ENCODE measurements around the gene PPP6R2. TPM values are rescaled to one million over a fixed set of nuclear protein-coding genes. Genes with fewer than 3 reads are reported as not detected.
A peak's percentile ranks its signal among the peaks of the same experiment; 100 is the strongest.

Gene PPP6R2, protein sequence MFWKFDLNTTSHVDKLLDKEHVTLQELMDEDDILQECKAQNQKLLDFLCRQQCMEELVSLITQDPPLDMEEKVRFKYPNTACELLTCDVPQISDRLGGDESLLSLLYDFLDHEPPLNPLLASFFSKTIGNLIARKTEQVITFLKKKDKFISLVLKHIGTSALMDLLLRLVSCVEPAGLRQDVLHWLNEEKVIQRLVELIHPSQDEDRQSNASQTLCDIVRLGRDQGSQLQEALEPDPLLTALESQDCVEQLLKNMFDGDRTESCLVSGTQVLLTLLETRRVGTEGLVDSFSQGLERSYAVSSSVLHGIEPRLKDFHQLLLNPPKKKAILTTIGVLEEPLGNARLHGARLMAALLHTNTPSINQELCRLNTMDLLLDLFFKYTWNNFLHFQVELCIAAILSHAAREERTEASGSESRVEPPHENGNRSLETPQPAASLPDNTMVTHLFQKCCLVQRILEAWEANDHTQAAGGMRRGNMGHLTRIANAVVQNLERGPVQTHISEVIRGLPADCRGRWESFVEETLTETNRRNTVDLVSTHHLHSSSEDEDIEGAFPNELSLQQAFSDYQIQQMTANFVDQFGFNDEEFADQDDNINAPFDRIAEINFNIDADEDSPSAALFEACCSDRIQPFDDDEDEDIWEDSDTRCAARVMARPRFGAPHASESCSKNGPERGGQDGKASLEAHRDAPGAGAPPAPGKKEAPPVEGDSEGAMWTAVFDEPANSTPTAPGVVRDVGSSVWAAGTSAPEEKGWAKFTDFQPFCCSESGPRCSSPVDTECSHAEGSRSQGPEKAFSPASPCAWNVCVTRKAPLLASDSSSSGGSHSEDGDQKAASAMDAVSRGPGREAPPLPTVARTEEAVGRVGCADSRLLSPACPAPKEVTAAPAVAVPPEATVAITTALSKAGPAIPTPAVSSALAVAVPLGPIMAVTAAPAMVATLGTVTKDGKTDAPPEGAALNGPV
- polyA plus RNA-seq (2013, experiment 1 of 2; ENCODE audit: insufficient read length) = 34.6 TPM
- polyA plus RNA-seq (2013, experiment 2 of 2; ENCODE audit: insufficient read length) = 37.1 TPM

GRCh38 chr22:50342651-50343540 is at the start of gene PPP6R2:
Gene PPP6R2 (plus strand): TSS chr22:50343327. CDS start chr22:50393909, 50,582 bp downstream.
- peak; percentile 68 for DNase-seq

GRCh38 chr22:50293441-50294318 is 49.4 kb upstream of the PPP6R2 start:
- peak; percentile 79 for DNase-seq

DNA sequence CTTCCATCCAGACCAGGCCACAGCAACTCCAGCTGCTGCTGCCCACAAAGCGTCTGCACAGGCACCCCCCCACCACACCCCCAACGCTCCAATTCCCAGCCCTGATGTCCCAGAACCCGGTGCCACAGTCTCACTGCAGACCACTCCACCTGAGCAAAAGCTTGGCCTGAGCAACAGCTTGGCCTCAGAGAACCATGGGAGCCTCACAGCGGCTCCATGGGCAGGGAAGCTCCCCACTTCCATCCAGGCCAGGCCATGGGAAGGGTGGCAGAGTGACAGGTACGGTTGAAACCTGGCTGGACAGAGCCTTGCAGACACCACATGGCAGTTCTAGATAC is 48.8 kb upstream of the PPP6R2 start:
- DNase-seq = no peak

DNA sequence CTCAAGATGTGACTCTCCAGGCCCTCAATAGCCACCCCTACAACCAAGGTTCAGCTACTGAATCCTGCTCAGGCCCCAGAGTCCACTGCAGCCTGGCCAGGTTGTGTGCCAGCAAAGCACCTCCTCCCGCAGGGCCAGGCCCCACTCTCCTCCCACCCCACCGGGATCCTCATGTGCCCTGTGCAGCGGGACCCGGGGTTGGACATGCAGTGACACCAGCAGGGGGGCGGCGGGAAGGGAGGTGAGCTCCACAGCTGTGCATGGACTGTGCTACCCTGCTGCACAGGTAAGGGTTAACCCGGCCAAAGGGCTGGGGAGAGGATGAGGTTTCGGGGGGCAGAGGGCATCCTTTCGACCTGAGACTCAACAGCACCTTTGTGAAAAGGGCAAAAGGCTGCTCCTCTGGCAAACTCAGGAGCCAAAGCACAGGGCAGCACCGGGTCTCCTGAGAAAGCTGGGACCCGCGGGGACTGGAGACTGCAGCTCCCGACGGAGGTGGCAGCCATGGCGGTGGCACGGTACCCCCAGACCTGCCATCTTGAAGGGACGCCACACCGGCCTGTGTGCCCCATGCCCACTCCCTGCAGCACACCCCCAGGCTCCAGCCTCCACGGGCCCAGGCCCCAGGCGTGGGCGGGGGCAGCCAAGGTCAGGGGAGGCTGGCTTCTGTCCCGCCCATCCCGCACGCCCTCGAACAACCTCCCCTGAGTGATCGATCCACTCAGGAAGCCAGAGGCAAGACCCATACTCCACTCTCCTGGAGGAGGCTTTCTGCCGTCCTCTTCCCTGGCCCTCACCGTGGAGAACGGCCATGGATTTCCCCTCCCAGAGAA is 46.3 kb upstream of the PPP6R2 start:
- no peak for DNase-seq

GRCh38 chr22:50297510-50298265 is 45.4 kb upstream of the PPP6R2 start:
- DNase-seq = no peak

GRCh38 chr22:50298266-50298637 is 44.9 kb upstream of the PPP6R2 start:
- no peak for DNase-seq

DNA sequence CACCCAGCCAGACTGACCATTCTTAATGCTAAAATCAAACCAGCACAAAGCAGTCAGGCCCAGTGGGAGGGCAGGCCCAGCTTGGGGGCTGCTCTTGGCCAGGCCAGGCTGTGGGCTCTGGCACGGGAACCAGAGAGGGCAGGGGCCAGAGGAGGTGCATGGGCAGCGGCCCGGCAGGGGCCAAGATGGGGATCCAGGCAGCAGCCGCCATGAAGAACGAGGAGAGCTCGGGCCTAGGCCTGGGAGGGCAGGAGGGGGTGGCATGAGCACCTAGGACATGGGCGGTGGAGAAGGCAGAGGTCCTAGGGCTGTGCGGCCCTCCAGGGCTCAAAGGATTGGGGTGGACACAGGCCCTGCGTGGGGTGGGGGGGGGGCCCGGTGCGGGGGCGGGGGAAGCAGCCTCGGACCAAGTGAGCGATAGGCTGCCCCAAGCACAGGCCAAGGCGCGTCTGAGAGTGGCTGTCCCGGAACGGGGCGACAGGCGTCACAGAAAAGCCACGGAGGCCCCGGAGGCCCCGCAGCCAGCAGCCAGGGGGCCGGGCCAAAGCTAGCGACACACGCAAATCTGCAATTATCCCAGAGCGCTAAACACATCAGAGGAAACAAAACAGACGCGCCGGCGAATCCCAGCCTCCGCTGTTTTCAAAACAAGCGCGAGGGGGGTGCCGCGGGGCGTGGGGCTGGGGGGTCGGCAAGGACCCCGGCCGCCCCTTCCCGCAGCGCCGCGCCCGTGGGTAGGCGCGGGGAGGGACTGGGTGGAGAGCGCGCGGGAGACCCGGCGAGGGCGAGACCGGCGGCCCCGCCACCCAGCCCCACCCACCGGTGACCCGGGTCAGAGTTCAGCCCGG is 44.0 kb upstream of the PPP6R2 start:
- DNase-seq = no peak

- DNase-seq = no peak
Observed at GRCh38 chr22:50299785-50300619, 43.1 kb upstream of the PPP6R2 start.

DNA sequence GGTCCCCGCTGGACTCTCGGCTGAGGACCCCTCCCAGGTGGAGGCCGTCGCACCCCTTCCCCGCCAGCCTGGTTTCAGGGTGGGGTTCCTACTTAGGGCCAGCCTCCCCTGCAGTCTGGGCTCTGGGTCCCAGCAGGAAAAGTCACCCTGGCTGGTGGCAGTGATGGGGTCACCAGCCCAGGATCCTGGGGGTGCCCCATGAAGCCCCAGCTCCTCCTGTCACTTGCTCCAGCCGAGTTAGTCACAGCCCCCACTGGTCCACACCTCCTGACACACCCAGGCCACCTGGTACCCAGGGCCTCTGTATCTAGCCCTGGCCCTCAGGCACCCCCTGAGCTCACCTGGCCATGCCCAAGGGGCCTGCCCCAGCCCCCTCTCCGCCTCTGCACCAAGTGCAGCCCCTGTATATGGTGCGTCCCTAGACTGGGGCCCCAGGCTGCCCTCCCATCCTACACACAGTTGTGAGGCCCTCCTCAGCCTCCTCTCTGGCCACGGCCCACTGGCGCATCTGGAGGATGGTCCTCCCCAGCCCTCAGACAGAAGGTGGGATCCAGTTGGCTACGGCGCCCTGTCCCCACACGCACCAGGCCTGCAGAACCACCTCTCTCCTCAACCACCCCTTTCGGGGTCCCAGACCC is 42.4 kb upstream of the PPP6R2 start:
- DNase-seq = no peak

DNA sequence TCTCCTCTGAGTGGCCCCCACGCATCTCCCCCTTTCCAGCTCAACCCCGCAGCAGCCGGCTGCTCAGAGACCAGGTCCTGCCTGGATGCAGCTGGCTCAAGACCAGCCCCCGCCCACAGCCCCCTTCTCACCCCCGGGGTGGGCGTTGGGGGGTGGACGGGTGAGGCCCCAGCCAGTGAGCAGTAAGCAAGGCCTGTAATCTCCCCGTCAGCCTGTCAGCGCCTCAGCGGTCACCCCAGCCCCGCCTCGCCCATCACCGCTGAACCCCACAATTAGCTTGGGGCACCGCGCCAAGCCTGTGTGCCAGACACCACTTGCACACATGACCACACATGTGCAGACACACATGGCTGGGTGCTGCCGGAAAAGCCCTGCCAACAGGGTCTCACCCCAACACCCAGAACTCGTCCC is 41.5 kb upstream of the PPP6R2 start:
- DNase-seq = no peak

- DNase-seq = no peak
Observed at GRCh38 chr22:50302041-50302541, 41.0 kb upstream of the PPP6R2 start.

GRCh38 chr22:50302564-50302963 is 40.6 kb upstream of the PPP6R2 start:
- no peak for DNase-seq

- no peak for DNase-seq
Observed at GRCh38 chr22:50303515-50303847, 39.6 kb upstream of the PPP6R2 start.

GRCh38 chr22:50303848-50304527 is 39.1 kb upstream of the PPP6R2 start:
- no peak for DNase-seq

DNA sequence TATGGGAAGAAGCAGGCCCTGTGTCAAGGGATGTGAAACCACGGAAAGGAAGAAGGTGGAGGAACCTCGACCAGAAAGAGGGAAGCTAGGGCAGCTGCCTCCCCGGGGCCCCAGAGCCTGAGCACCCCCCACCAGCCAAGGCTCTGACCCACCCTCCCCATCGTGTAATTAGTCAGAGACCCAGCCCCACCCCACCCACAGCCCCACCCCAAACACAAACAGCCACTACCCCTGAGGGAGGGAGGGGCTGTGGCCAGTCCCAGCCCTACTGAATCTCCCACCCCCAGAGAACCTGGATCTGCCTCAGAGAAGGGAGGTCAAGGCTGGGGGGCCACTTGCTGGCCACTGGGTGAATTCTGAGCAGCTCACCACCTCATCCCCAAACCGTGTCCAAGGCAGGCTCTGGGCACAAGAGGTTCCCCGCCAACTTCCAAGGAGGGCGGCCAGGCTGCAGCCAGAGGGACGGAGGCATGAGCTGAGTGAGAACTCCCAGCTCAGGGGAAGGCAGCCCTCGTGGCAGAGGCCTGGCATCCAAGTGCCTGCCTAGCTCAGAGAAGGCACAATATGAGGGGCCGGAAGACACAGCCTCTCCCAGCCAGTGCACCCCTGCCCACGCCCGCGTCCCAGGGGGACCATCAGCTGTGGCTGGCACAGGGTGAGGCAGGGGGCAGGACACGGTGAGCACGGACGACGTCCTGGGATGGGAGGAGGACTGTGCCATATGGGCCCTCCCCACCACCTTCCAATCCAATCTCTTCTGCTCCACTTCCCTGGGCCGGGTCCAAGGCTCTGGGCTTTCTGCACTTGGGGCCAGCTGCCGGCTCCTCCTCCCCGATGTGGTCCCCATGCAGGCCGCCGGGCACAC is 38.4 kb upstream of the PPP6R2 start:
- no peak for DNase-seq

Data from fibroblast of skin of abdomen (primary cell).